Neuronal stem cell (in vitro differentiated cells): Measurements from ENCODE around the gene GABPB2.

Source experiments
- DNase-seq: peaks from one replicate; pipeline ENCODE4 v3.0.0-alpha.2; 2013; ENCODE audit warnings: low spot score
- H2AFZ ChIP-seq: one replicate; pipeline ENCODE4 v1.6.1; 2013; ENCODE audit warnings: mild to moderate bottlenecking, low read length, inconsistent platforms
- H2AK5ac ChIP-seq: 2 replicates; pipeline ENCODE4 v1.6.1; 2013; ENCODE audit warnings: low read depth, mild to moderate bottlenecking, inconsistent platforms, low read length, moderate library complexity, mixed read lengths
- H2BK120ac ChIP-seq: 2 replicates; pipeline ENCODE4 v1.6.1; 2013; ENCODE audit warnings: low read depth, mild to moderate bottlenecking, inconsistent platforms, low read length, moderate library complexity, mixed read lengths
- H2BK12ac ChIP-seq: one replicate; pipeline ENCODE4 v1.6.1; 2013; ENCODE audit warnings: low read length, inconsistent platforms
- H2BK15ac ChIP-seq: 2 replicates; pipeline ENCODE4 v1.6.1; 2013; ENCODE audit warnings: mild to moderate bottlenecking, low read length, inconsistent platforms, mixed read lengths
- H2BK5ac ChIP-seq: one replicate; pipeline ENCODE4 v1.6.1; 2013; ENCODE audit warnings: inconsistent platforms, mild to moderate bottlenecking, low read length, moderate library complexity
- H3K14ac ChIP-seq: one replicate; pipeline ENCODE4 v1.6.1; 2013; ENCODE audit warnings: low read length, inconsistent platforms
- H3K18ac ChIP-seq: 2 replicates; pipeline ENCODE4 v1.6.1; 2013; ENCODE audit warnings: low read length, inconsistent platforms
- H3K23ac ChIP-seq: 2 replicates; pipeline ENCODE4 v1.6.1; 2013; ENCODE audit warnings: low read depth, mild to moderate bottlenecking, mixed read lengths, low read length, inconsistent platforms; ENCODE audit not compliant: poor library complexity
- H3K27ac ChIP-seq: replicated peaks from 3 replicates; pipeline ENCODE4 v1.5.1; 2013; ENCODE audit warnings: low read length, inconsistent platforms
- H3K27me3 ChIP-seq, 3 experiments: 2 replicates each; pipeline ENCODE4 v1.6.1; 2013; ENCODE audit warnings: low read length in 3 of 3, mild to moderate bottlenecking in 2 of 3, inconsistent platforms in 1 of 3, low read depth in 1 of 3, mixed read lengths in 1 of 3, moderate library complexity in 1 of 3; ENCODE audit not compliant: control insufficient read depth in 3 of 3, insufficient read depth in 3 of 3
- H3K36me3 ChIP-seq, 2 donors: replicated peaks in 1 of 2; 2 replicates each; pipeline ENCODE4 v1.6.1; 2013; ENCODE audit warnings: low read length in 2 of 2; ENCODE audit not compliant: control insufficient read depth in 2 of 2, insufficient read depth in 2 of 2
- H3K4ac ChIP-seq: 2 replicates; pipeline ENCODE4 v1.6.1; 2013; ENCODE audit warnings: inconsistent platforms, mild to moderate bottlenecking, low read length, moderate library complexity
- H3K4me1 ChIP-seq, 2 donors: 1 replicate in 1 of 2; 2 replicates in 1 of 2; pipeline ENCODE4 v1.6.1; 2013; ENCODE audit warnings: low read length in 2 of 2, low read depth in 1 of 2; ENCODE audit not compliant: control insufficient read depth in 2 of 2, insufficient read depth in 1 of 2
- H3K4me2 ChIP-seq: one replicate; pipeline ENCODE4 v1.6.1; 2013; ENCODE audit warnings: mild to moderate bottlenecking, low read length, inconsistent platforms; ENCODE audit not compliant: insufficient read depth, poor library complexity, severe bottlenecking
- H3K4me3 ChIP-seq, 2 donors: 2 replicates each; pipeline ENCODE4 v1.5.1; 2013; ENCODE audit warnings: low read length in 2 of 2, mild to moderate bottlenecking in 2 of 2, inconsistent platforms in 1 of 2, moderate library complexity in 1 of 2
- H3K79me1 ChIP-seq: one replicate; pipeline ENCODE4 v1.6.1; 2013; ENCODE audit warnings: low read depth, mild to moderate bottlenecking, inconsistent platforms, low read length, moderate library complexity
- H3K9ac ChIP-seq: one replicate; pipeline ENCODE4 v1.6.1; 2013; ENCODE audit warnings: mild to moderate bottlenecking, low read depth, low read length, inconsistent platforms; ENCODE audit not compliant: poor library complexity
- H3K9me3 ChIP-seq, 2 donors: replicated peaks in 1 of 2; 2 replicates each; pipeline versions ENCODE3 to v1.6.1; 2013; ENCODE audit warnings: low read length in 2 of 2, mild to moderate bottlenecking in 2 of 2, inconsistent platforms in 1 of 2, low read depth in 1 of 2, mixed read lengths in 1 of 2, moderate library complexity in 1 of 2; ENCODE audit not compliant: control insufficient read depth in 2 of 2, insufficient read depth in 1 of 2
- H4K8ac ChIP-seq: one replicate; pipeline ENCODE4 v1.6.1; 2013; ENCODE audit warnings: low read depth, mild to moderate bottlenecking, inconsistent platforms, low read length, moderate library complexity
- H4K91ac ChIP-seq: one replicate; pipeline ENCODE4 v1.6.1; 2013; ENCODE audit warnings: low read length, low read depth, mild to moderate bottlenecking, inconsistent platforms; ENCODE audit not compliant: poor library complexity
- WGBS, 2 donors: extraction: QIAGEN DNeasy Blood & Tissue Kit; methylation state at CpG; one replicate each; pipeline ENCODE4 v1.1.7; 2013; ENCODE audit warnings: missing lambda C conversion rate in 2 of 2, mixed read lengths in 1 of 2; ENCODE audit not compliant: insufficient read length in 2 of 2, insufficient replicate concordance in 1 of 2; ENCODE audit errors: extremely low coverage in 2 of 2; 5-methylcytosine and 5-hydroxymethylcytosine counted together

Gene GABPB2

DNA sequence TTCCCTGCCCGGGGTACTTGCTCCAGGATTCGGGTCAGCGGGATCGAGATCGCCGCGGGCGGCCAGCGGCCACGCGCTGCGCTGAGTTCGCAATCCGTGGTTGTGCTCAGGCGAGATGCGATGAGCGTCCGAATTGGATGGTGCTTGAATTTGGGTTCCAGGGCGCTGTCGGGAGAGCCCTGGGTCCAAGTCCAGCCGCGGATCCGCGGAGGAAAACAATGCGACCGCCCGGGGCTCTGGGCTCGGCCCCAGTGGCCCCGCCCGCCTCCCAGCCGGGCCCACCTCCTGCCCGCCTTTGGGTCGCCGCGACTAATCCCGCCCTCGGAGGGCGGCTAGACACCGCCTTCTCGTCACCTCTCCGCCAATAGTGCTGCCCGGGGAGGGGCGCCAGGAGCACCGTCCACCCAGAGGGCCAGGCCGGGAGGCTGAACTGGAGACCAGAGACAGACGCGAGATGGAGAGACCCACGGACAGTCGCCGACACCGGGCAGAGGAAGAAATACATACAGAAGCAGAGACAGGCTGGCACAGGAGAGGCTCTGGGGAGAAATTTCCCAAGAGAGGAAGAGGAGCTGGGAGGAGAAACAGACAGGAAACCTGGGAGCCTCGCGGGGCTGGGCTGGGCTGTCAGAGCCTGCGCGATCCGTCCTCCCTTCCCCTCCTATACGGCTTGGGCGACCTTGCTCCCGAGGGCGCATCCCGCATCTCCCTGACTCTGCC lies 76.0 kb downstream of the GABPB2 start, which contains the start of gene SEMA6C:
Gene SEMA6C, minus strand, starts transcription at position 220 of the 720 bp plus-strand sequence. CDS start 4,010 bp downstream, outside the sequence.
- peaks cover 2 to 10% of the 10 kb centered on the region in 2 donors for H3K36me3 ChIP-seq
- H2BK12ac ChIP-seq: no peak within 1 kb of the TSS
- H2BK15ac ChIP-seq: no peak within 1 kb of the TSS
- H3K14ac ChIP-seq: peak within 1 kb of the TSS; percentile 49
- H3K79me1 ChIP-seq: no peaks in the 10 kb centered on the region
- H3K4me3 ChIP-seq: peak within 1 kb of the TSS; percentile 89 to 99
- peak within 1 kb of the TSS; percentile 97 for H2AFZ ChIP-seq
- no peak within 1 kb of the TSS for H4K91ac ChIP-seq
- peak within 1 kb of the TSS; percentile 23 for H2AK5ac ChIP-seq
- H2BK120ac ChIP-seq: no peak within 1 kb of the TSS
- peak; percentile 84 for DNase-seq
- H3K9ac ChIP-seq: peak within 1 kb of the TSS; percentile 98
- H3K27me3 ChIP-seq: peaks cover 0 to 4% (median 0%) of the 10 kb centered on the region in 3 experiments
- peak within 1 kb of the TSS; percentile 97 for H3K4me2 ChIP-seq
- H3K18ac ChIP-seq: peak within 1 kb of the TSS; percentile 90
- peak within 1 kb of the TSS; percentile 87 for H3K23ac ChIP-seq
- peak within 1 kb of the TSS; percentile 7 for H2BK5ac ChIP-seq
- H3K9me3 ChIP-seq: no peaks in the 10 kb centered on the region
- no peak within 1 kb of the TSS for H4K8ac ChIP-seq
- no peak within 1 kb of the TSS for H3K4ac ChIP-seq
- no CpG with 5 or more reads among the region's 61 CpGs for WGBS, 2 donors
- no peak within 1 kb of the TSS for H3K27ac ChIP-seq
- peaks cover 29 to 33% of the 10 kb centered on the region in 2 donors for H3K4me1 ChIP-seq

DNA sequence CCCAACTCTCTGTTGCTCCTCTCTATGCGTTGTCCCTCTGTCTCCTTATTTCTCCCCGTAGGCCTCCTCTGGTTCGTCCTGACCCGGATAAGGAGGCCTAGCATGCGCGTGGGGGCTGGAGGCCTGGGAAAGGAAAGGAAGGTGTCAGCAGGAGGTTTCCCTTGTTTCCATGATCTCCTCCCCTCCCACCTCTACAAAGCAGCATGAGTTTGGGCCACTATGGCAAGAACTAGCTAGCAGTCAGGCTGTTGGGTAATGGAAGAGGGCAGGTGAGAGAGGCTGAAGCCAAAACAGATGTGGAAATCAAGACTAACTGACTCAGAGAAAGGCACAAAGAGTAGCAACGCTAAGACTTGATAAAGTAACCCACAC lies 76.6 kb downstream of the GABPB2 start:
- Histone ChIP-seq H2BK120ac (no peak overlapping the region), H2BK15ac (no peak overlapping the region), H3K14ac (no peak overlapping the region), H3K4me3 (peak overlapping the region; percentile 75 to 89), H3K4ac (no peak overlapping the region), H2BK12ac (no peak overlapping the region), H2AFZ (peak overlapping the region; percentile 97), H3K9ac (peak overlapping the region; percentile 88), H2BK5ac (no peak overlapping the region), H4K8ac (no peak overlapping the region), H3K18ac (no peak overlapping the region), H2AK5ac (no peak overlapping the region), H3K79me1 (no peaks in the 10 kb centered on the region), H3K23ac (peak overlapping the region; percentile 38), H4K91ac (no peak overlapping the region), H3K27me3 (peaks cover 0 to 4% (median 0%) of the 10 kb centered on the region in 3 experiments), H3K36me3 (peaks cover 2 to 7% of the 10 kb centered on the region in 2 donors), H3K4me1 (peaks cover 29 to 33% of the 10 kb centered on the region in 2 donors), H3K9me3 (no peaks in the 10 kb centered on the region), H3K4me2 (peak overlapping the region; percentile 97), H3K27ac (no peak overlapping the region)
- no CpG with 5 or more reads among the region's 7 CpGs for WGBS, 2 donors
- DNase-seq: no peak

DNA sequence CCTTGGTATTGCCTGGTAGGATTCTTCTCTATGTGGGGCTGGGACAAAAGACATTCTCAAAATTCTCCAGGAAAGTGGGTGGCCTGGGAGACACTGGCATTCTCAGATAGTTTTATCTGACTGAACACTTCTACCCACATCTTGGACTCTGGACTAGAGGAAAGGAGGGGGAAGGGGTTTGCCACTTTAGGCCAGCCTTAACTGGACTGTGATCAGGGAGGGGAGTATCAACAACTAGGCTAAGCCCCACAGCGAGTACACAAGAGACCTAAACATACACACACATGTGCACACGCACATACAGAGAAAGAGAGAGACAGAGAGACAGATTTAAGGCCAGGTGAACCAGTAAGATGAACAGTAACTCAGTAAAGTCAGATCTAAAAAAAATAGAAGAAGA lies 77.1 kb downstream of the GABPB2 start:
- Histone ChIP-seq H3K9me3 (no peaks in the 10 kb centered on the region), H3K27me3 (peaks cover 0 to 4% (median 0%) of the 10 kb centered on the region in 3 experiments), H2BK12ac (no peak overlapping the region), H3K4me2 (no peak overlapping the region), H2AK5ac (no peak overlapping the region), H3K4ac (no peak overlapping the region), H4K91ac (no peak overlapping the region), H3K9ac (no peak overlapping the region), H3K79me1 (no peaks in the 10 kb centered on the region), H2BK15ac (no peak overlapping the region), H3K36me3 (peaks cover 0 to 2% of the 10 kb centered on the region in 2 donors), H4K8ac (no peak overlapping the region), H3K14ac (no peak overlapping the region), H2BK120ac (no peak overlapping the region), H2AFZ (peak overlapping the region; percentile 97), H2BK5ac (no peak overlapping the region), H3K27ac (no peak overlapping the region), H3K23ac (no peak overlapping the region), H3K4me1 (peaks cover 27 to 32% of the 10 kb centered on the region in 2 donors), H3K18ac (no peak overlapping the region), H3K4me3 (no peak overlapping the region)
- WGBS, 2 donors: no CpG with 5 or more reads among the region's 2 CpGs
- DNase-seq: no peak

DNA sequence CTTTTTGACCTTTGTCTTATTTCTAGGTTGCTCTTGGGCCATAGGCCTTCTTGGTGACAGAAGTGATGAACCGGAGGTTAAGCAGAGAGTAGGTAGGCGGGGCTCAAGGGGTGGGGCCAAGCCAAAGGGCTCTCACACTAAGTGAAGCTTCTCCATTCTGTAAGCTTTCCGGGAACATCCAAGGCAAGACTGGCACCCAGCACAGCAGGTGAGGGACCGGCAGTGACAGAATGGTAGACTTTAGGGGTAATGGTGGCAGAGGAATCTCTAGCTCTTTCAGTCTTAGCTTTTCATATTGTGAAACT lies 85.9 kb downstream of the GABPB2 start, which contains the start of gene TNFAIP8L2:
Gene TNFAIP8L2, plus strand, starts transcription at position 135 of the 305 bp plus-strand sequence. CDS start 2,049 bp downstream, outside the sequence.
- Histone ChIP-seq H4K91ac (no peak within 1 kb of the TSS), H3K14ac (no peak within 1 kb of the TSS), H2AFZ (no peak within 1 kb of the TSS), H3K27me3 (no peaks in the 10 kb centered on the region), H3K79me1 (peaks cover 2% of the 10 kb centered on the region), H3K4me1 (no peaks in the 10 kb centered on the region), H3K4me2 (no peak within 1 kb of the TSS), H3K4ac (no peak within 1 kb of the TSS), H3K36me3 (peaks cover 22 to 36% of the 10 kb centered on the region in 2 donors), H2BK15ac (no peak within 1 kb of the TSS), H3K4me3 (no peak within 1 kb of the TSS), H3K27ac (no peak within 1 kb of the TSS), H2BK120ac (no peak within 1 kb of the TSS), H4K8ac (no peak within 1 kb of the TSS), H3K18ac (no peak within 1 kb of the TSS), H2AK5ac (no peak within 1 kb of the TSS), H3K9ac (no peak within 1 kb of the TSS), H3K23ac (no peak within 1 kb of the TSS), H3K9me3 (no peaks in the 10 kb centered on the region), H2BK5ac (no peak within 1 kb of the TSS), H2BK12ac (no peak within 1 kb of the TSS)
- no peak for DNase-seq
- WGBS, 2 donors: no CpG with 5 or more reads among the region's 4 CpGs
